Omental fat pad (tissue), 4 donors: ENCODE data around the gene LY6G5B. TPM values are rescaled to one million over a fixed set of nuclear protein-coding genes. Genes with fewer than 3 reads are reported as not detected.

Source experiments
- ATAC-seq: fragments of 150-250 bp; one replicate; pipeline ENCODE4 v1.9.1; 2016; ENCODE audit warnings: mild to moderate bottlenecking, moderate library complexity; ENCODE audit not compliant: low FRiP score
- DNase-seq: peaks from one replicate; pipeline ENCODE4 v3.0.0-alpha.2; 2019; ENCODE audit warnings: low spot score
- total RNA-seq, 4 donors: library from RNA; depleted of rRNA; stranded (reverse); fragments of >200 nt; gene quantifications; one replicate each; pipeline ENCODE4 v1.1.0, GENCODE V29; 2016
- TF ChIP-seq, protein P1 (sequence below), 3 donors: fragments of 450-650 bp; IDR thresholded peaks; one replicate each; pipeline ENCODE4 v1.5.1; 2016 to 2017; ENCODE audit warnings: antibody characterized with exemption in 3 of 3, mild to moderate bottlenecking in 3 of 3, moderate library complexity in 2 of 3

The LY6G5B gene
- total RNA-seq, 4 donors from 2014 or later, result 7.4 to 16.9 (median 11.3) TPM

DNA sequence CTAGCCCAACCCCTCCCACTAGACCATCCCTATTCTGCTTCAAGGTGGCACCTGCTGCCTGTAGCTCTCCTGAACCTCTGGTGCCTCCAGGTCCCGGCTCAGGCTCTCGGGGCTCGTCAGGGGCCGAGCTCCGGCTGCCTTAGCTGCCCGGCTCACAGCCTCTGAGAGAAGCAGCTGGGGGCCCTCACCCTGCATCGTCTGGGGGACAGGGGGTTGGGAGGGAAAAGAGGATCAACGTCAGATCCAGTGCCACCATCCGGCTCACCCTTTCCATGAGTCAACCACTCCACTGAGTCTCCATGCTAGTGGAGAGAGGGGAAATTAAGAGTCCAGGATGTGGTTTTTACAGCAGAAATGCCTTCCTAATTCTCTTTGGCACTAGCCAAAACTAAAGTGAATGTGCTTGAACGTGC, 30.3 kb upstream of the LY6G5B start:
- DNase-seq (no peak), ATAC-seq (peak; percentile 13)
- TF ChIP-seq, protein P1, sequence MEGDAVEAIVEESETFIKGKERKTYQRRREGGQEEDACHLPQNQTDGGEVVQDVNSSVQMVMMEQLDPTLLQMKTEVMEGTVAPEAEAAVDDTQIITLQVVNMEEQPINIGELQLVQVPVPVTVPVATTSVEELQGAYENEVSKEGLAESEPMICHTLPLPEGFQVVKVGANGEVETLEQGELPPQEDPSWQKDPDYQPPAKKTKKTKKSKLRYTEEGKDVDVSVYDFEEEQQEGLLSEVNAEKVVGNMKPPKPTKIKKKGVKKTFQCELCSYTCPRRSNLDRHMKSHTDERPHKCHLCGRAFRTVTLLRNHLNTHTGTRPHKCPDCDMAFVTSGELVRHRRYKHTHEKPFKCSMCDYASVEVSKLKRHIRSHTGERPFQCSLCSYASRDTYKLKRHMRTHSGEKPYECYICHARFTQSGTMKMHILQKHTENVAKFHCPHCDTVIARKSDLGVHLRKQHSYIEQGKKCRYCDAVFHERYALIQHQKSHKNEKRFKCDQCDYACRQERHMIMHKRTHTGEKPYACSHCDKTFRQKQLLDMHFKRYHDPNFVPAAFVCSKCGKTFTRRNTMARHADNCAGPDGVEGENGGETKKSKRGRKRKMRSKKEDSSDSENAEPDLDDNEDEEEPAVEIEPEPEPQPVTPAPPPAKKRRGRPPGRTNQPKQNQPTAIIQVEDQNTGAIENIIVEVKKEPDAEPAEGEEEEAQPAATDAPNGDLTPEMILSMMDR (IDR thresholded peaks at IDR 0.05), result no peak

DNA sequence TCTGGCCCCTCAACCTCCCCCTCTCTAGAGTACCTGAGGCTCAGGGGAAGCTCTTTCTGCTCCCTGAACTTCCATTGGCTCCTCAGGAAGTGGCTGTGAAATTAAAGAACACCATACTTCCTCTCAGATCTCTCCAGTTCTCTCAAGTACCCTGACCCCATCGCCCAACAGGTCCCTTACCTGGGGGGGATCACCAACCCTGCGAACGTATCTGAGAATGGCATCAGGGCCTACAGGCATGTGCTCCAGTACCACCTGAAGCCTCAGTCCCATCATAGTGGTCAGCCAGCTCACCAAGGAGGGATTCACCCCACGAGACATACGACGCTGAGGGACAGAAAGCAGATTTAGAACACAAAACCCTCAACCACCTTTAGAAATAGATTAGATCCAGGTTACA, 29.2 kb upstream of the LY6G5B start:
- ATAC-seq, result no peak
- DNase-seq, result no peak
- TF ChIP-seq, protein P1 (IDR thresholded peaks at IDR 0.05), result no peak

DNA sequence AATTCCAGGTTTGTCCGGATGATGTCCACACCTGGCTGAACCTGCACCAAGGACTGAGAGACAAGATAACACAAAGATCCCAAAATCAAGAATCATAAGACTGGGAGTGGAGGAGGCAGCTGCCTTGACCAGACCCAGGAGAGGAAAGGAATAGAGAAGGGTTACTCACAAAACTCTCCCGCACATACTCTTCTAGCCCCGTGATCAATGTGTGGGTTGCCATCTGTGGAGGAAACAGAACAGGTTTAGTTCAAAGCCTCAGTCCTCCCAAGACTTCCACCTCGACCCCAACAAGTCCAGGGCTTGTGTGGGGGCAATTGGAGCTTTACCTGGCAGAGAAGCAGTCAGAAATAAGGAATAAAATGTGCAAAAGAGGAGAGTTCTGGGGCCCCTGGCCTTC, 28.4 kb upstream of the LY6G5B start:
- DNase-seq (no peak), ATAC-seq (no peak)
- TF ChIP-seq, protein P1 (IDR thresholded peaks at IDR 0.05), result no peak

DNA sequence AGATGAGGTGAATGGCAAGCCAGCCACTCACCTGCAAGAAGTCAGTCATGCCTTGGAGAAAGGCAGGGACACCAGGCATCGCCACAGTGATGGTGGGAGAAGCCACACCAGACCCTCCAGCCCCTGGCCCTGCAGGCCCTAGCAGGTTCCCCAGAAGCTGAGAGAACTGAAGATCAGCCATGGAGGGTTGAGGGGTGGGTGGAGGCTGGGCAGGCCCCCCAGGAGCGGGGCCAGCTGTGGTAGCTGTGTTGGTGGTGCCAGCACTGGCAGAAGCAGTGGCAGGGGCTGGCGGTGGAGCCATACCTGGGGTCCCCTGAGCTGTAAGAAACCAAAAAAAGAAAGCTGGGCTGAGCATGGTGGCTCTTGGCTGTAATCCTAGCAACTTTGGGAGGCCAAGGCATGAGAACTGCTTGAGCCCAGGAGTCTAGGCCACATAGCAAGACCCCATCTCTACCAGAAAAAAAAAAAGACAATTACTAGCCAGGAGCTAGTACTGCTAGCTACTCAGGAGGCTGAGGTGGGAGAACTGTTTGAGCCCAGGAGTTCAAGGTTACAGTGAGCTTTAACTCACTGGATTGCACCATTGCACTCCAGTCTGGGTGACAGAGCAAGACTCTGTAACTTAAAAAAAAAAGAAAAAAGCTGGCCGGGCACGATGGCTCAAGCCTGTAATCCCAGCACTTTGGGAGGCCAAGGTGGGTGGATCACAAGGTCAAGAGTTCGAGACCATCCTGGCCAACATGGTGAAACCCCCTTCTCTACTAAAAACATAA, 26.8 kb upstream of the LY6G5B start:
- TF ChIP-seq, protein P1 (IDR thresholded peaks at IDR 0.05), result no peak
- ATAC-seq, result no peak

DNA sequence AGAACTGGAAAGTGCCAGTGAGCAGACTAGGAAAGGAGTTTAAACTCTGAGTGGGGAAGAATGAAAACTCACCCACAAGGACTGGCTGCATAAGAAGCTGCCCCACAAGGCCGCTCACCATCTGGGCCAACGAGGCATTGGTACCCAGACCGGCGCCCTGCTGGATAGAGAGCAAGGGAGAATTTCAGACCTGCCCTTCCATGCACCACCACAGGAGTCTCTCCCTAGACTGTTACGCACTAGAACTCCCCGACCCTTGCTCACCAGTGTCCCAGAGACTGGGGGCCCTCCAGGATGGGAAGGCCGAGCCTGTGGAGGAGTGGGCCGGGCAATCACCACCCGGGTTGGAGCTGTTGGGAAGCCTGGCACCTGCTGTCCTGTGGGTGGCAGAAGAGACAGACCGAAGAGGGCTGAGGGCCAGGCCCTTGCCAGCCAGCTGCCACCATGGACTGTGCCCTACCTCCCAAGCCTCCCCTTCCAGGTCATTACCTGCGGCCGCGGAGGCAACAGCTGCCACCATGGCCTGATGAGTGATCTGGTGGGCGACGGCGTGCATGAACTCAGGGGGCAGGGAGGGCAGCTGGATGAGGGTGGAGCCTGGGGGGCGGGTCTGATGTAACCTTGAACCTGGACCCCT, 25.8 kb upstream of the LY6G5B start:
- DNase-seq (no peak), ATAC-seq (no peak)
- TF ChIP-seq, protein P1 (IDR thresholded peaks at IDR 0.05), result no peak

More for the DNA sequence above, 26.8 kb upstream of the LY6G5B start:
- no peak for DNase-seq

DNA sequence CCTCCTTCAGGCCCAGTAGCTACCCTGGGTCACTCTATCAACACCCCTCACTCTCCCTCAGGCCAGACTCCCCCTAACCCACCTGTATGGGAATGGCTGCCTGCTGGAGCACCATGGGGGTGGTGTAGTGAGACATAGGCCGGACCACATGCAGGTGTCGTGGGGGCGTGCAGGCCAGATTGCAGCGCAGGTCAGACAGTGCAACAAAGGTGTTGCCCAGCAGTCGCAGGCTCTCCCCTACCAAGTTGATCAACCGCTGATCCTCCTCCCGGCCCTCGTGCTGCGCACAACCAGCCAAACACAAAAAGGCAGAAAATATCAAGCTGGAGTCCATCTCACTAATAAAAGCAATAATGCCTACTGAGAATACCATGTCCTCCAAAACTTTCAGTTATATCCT, 24.5 kb upstream of the LY6G5B start:
- no peak for ATAC-seq
- DNase-seq, result no peak
- TF ChIP-seq, protein P1 (IDR thresholded peaks at IDR 0.05), result no peak
